22Rv1 (cell line): ENCODE data around the gene ZDHHC11.

Source experiments
- ZFX ChIP-seq: fragments of 450-650 bp; IDR thresholded peaks from 2 replicates; pipeline ENCODE4 v1.6.1; 2017; ENCODE audit warnings: antibody characterized with exemption, borderline replicate concordance
- TF ChIP-seq, protein P1 (sequence below): fragments of 450-650 bp; IDR thresholded peaks from 2 replicates; pipeline ENCODE4 v1.5.1; 2017; ENCODE audit warnings: mild to moderate bottlenecking

DNA sequence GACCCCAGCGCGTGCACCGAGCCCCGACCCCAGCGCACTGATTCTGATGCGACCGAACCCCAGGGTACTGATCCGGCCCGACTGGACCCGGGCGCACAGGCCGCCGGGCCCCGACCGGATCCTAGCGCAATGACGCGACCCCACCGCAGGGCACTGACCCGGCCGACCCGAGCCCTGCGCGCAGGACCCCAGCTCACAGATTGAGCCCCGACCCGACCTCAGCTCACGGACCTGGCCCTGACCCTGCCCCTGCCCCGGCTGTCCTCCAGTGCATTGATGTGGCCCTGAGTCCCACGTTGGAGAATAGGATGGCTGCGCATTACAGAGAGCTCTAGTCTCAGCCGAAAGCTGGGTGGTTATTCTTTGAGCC lies 42.3 kb upstream of the ZDHHC11 start:
- TF ChIP-seq, protein P1, sequence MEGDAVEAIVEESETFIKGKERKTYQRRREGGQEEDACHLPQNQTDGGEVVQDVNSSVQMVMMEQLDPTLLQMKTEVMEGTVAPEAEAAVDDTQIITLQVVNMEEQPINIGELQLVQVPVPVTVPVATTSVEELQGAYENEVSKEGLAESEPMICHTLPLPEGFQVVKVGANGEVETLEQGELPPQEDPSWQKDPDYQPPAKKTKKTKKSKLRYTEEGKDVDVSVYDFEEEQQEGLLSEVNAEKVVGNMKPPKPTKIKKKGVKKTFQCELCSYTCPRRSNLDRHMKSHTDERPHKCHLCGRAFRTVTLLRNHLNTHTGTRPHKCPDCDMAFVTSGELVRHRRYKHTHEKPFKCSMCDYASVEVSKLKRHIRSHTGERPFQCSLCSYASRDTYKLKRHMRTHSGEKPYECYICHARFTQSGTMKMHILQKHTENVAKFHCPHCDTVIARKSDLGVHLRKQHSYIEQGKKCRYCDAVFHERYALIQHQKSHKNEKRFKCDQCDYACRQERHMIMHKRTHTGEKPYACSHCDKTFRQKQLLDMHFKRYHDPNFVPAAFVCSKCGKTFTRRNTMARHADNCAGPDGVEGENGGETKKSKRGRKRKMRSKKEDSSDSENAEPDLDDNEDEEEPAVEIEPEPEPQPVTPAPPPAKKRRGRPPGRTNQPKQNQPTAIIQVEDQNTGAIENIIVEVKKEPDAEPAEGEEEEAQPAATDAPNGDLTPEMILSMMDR, result no peak
- no peak for TF ChIP-seq ZFX
